Smooth muscle cell (in vitro differentiated cells): Measurements from ENCODE around the gene MPP7. TPM values are rescaled to one million over a fixed set of nuclear protein-coding genes. Genes with fewer than 3 reads are reported as not detected.

Experiments
- DNase-seq: peaks from one replicate; lab custom pipeline; 2025; ENCODE audit not compliant: unreplicated experiment; lab: John Stamatoyannopoulos, UW
- H2AFZ ChIP-seq: fragments of 200-600 bp; sonication (generic); 2 replicates; pipeline ENCODE4 v1.6.0; 2016; ENCODE audit warnings: antibody characterized with exemption, low read depth, mild to moderate bottlenecking
- H3F3A ChIP-seq: fragments of 200-600 bp; sonication (generic); 2 replicates; pipeline ENCODE4 v1.6.0; 2017; ENCODE audit warnings: antibody characterized with exemption, low read depth
- H3K27ac ChIP-seq: fragments of 200-600 bp; sonication (generic); 2 replicates; pipeline ENCODE4 v1.5.1; 2016; ENCODE audit warnings: low read depth, mild to moderate bottlenecking
- H3K27me3 ChIP-seq: fragments of 200-600 bp; sonication (generic); 2 replicates; pipeline ENCODE4 v1.6.1; 2016; ENCODE audit warnings: low read depth, mild to moderate bottlenecking
- H3K36me3 ChIP-seq: fragments of 200-600 bp; sonication (generic); 2 replicates; pipeline ENCODE4 v1.5.1; 2016; ENCODE audit warnings: low read depth
- H3K4me1 ChIP-seq: fragments of 200-600 bp; sonication (generic); 2 replicates; pipeline ENCODE4 v1.5.1; 2016; ENCODE audit warnings: low read depth
- H3K4me2 ChIP-seq: fragments of 200-600 bp; sonication (generic); 2 replicates; pipeline ENCODE4 v1.6.0; 2016; ENCODE audit warnings: mild to moderate bottlenecking
- H3K4me3 ChIP-seq: fragments of 200-600 bp; sonication (generic); 2 replicates; pipeline ENCODE4 v1.5.1; 2016; ENCODE audit warnings: mild to moderate bottlenecking
- H3K79me2 ChIP-seq: fragments of 200-600 bp; sonication (generic); 2 replicates; pipeline ENCODE4 v1.6.0; 2016; ENCODE audit warnings: low read depth, mild to moderate bottlenecking
- H3K9ac ChIP-seq: fragments of 200-600 bp; sonication (generic); 2 replicates; pipeline ENCODE4 v1.6.0; 2016; ENCODE audit warnings: low read depth
- H3K9me3 ChIP-seq: fragments of 200-600 bp; sonication (generic); replicated peaks from 2 replicates; pipeline ENCODE4 v1.5.1; 2016; ENCODE audit warnings: low read depth
- H4K20me1 ChIP-seq: fragments of 200-600 bp; sonication (generic); 2 replicates; pipeline ENCODE4 v1.6.0; 2016; ENCODE audit warnings: low read depth
- WGBS: methylation state at CpG from one replicate; pipeline ENCODE4 v1.1.7; 2016; ENCODE audit warnings: low lambda C conversion rate; 5-methylcytosine and 5-hydroxymethylcytosine counted together
- polyA plus RNA-seq: library from polyadenylated mRNA; unstranded; fragments of >200 nt; fragmentation: Nextera tagmentation; extraction: Ambion mirVana; gene quantifications from 2 replicates; pipeline ENCODE4 v1.2.1, GENCODE V29; 2016
- total RNA-seq: library from RNA; depleted of rRNA; stranded (reverse); fragments of >200 nt; gene quantifications from 2 replicates; pipeline ENCODE4 v1.2.3, GENCODE V29; 2014
- TF ChIP-seq, protein P1 (sequence below): fragments of 200-600 bp; sonication (generic); IDR thresholded peaks from 2 replicates; pipeline ENCODE4 v1.5.1; 2017; ENCODE audit warnings: borderline replicate concordance, mild to moderate bottlenecking, antibody characterized with exemption; ENCODE audit not compliant: insufficient read depth, poor library complexity, severe bottlenecking

MPP7 gene
- total and polyA plus RNA-seq, 2 experiments from 2014 or later, result 0.80 to 3.4 TPM

DNA sequence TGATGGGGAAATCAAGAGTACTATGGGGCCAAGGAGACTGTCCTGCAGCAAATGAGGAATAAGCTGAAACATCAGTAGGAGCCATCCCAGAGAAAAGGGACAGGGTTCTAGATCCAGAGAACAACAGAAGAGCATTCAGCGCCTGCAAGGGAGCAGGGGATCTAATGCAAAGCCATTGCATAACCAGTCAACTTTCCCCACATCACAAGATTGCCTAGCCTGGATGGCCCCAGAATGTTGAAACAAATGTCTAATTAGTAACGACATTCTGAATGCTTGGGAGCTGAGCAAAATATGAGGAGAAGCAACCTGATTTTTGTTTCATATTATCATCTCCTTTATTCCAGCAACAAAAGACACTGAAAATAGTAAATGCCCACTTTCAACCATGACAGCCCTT is 2.7 kb upstream of the MPP7 start:
- no peak overlapping the region for H2AFZ ChIP-seq
- H3K79me2 ChIP-seq, result no peaks in the 10 kb centered on the region
- no peaks in the 10 kb centered on the region for H3K4me1 ChIP-seq
- H3K27ac ChIP-seq, result no peak overlapping the region
- no peaks in the 10 kb centered on the region for H3F3A ChIP-seq
- no peaks in the 10 kb centered on the region for H4K20me1 ChIP-seq
- no peak overlapping the region for H3K4me3 ChIP-seq
- TF ChIP-seq, protein P1, sequence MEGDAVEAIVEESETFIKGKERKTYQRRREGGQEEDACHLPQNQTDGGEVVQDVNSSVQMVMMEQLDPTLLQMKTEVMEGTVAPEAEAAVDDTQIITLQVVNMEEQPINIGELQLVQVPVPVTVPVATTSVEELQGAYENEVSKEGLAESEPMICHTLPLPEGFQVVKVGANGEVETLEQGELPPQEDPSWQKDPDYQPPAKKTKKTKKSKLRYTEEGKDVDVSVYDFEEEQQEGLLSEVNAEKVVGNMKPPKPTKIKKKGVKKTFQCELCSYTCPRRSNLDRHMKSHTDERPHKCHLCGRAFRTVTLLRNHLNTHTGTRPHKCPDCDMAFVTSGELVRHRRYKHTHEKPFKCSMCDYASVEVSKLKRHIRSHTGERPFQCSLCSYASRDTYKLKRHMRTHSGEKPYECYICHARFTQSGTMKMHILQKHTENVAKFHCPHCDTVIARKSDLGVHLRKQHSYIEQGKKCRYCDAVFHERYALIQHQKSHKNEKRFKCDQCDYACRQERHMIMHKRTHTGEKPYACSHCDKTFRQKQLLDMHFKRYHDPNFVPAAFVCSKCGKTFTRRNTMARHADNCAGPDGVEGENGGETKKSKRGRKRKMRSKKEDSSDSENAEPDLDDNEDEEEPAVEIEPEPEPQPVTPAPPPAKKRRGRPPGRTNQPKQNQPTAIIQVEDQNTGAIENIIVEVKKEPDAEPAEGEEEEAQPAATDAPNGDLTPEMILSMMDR, result no peak
- H3K9ac ChIP-seq, result no peak overlapping the region
- no peaks in the 10 kb centered on the region for H3K36me3 ChIP-seq
- peaks cover 53% of the 10 kb centered on the region for H3K27me3 ChIP-seq
- H3K9me3 ChIP-seq, result no peaks in the 10 kb centered on the region
- WGBS, result 86% methylated on average over 2 of the region's 2 CpGs
- no peak overlapping the region for H3K4me2 ChIP-seq
- DNase-seq, result no peak

DNA sequence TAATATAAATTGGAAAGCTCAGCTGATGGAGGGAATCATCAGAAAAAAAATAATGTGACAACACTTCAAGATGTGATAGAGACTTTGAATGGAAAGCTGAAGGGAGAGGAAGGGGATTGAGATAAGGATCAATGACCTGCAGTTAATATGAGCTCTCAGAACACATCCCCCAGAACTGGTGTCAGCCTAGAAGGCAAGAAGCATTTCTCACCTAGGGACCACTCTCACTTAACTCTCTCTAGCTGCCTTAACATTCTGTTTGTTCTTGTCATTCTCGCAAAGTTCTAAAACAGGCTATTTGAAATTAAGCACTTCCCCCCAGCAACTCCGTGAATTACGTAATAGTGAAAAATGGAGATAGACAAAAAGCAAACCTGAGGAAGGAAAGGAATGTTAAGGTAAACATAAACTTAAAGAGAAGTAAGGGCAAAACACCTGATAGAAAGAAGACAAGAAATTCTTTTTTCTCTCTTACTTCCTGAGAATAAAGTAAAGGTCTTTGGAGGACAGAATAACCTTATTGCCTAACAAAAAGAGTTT is 1.2 kb upstream of the MPP7 start:
- Histone ChIP-seq H3K4me1 (no peaks in the 10 kb centered on the region), H3K36me3 (no peaks in the 10 kb centered on the region), H3K27me3 (peaks cover 53% of the 10 kb centered on the region), H3K4me2 (no peak overlapping the region), H4K20me1 (no peaks in the 10 kb centered on the region), H3K79me2 (no peaks in the 10 kb centered on the region), H3K9ac (no peak overlapping the region), H3F3A (no peaks in the 10 kb centered on the region), H2AFZ (no peak overlapping the region), H3K27ac (no peak overlapping the region), H3K4me3 (peak overlapping the region; percentile 96), H3K9me3 (no peaks in the 10 kb centered on the region)
- WGBS, result 43% methylated on average over 3 of the region's 3 CpGs
- TF ChIP-seq, protein P1, result no peak
- no peak for DNase-seq

DNA sequence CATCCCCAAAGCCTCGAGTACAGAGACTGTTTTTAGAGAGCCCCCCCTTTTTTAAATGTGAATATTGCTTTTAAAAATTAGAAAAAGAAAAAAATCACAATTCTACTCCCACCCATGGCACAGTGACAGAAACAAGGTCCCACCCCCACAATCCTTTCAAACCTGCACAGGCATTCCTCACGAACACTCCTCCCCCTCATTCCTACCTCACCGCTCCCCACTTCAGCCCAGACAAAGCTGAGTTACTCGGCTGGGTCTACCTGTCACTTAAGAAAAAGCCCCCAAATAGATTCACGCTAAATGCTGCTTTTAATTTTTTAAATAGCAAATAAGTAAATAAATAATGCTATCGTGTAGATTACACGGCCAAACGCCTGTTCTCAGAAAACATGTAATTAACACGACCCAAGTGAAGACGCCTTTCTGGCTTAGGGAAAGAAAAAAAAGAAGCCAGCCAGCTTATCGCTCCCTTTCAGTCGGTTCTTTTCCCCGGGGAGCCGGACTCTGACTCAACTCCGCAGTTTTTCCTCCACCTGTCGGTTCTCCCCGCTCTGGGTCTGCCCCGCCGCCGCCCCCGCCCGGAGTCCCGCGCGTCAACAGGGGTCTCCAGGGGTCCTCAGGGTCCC is 739 bp downstream of the MPP7 start:
- Histone ChIP-seq H3K4me3 (peak overlapping the region; percentile 96), H3F3A (no peaks in the 10 kb centered on the region), H3K36me3 (no peaks in the 10 kb centered on the region), H3K9me3 (no peaks in the 10 kb centered on the region), H3K4me2 (peak overlapping the region; percentile 94), H3K9ac (peak overlapping the region; percentile 79), H4K20me1 (no peaks in the 10 kb centered on the region), H3K79me2 (no peaks in the 10 kb centered on the region), H3K27me3 (peaks cover 39% of the 10 kb centered on the region), H2AFZ (peak overlapping the region; percentile 88), H3K27ac (peak overlapping the region; percentile 37), H3K4me1 (no peaks in the 10 kb centered on the region)
- TF ChIP-seq, protein P1, result no peak
- WGBS, result 4% methylated on average over 25 of the region's 25 CpGs
- DNase-seq, result no peak

DNA sequence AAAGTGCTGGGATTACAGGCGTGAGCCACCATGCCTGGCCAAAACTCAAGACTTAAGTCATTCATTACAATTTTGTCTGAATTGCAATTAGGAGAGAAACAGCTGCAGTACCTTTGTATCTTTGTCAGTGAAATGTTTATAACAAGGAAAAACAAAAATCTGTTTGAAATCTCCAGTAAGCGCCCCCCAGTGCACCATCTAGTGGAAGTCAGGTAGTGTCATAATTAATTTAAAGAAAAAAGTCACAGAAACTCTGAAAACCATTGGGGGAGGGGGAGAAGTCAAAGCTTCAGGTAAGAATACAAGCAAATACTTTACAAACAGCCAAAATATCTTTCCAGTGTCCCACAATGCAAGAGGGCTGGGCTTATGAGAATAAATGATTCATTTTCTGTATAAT is 2.8 kb downstream of the MPP7 start:
- H2AFZ ChIP-seq, result no peak overlapping the region
- WGBS, result 86% methylated on average over 2 of the region's 2 CpGs
- TF ChIP-seq, protein P1, result no peak
- H3K27me3 ChIP-seq, result peaks cover 22% of the 10 kb centered on the region
- no peak overlapping the region for H3K4me3 ChIP-seq
- no peak for DNase-seq
- H3K27ac ChIP-seq, result no peak overlapping the region
- no peaks in the 10 kb centered on the region for H3F3A ChIP-seq
- no peak overlapping the region for H3K4me2 ChIP-seq
- H4K20me1 ChIP-seq, result no peaks in the 10 kb centered on the region
- H3K36me3 ChIP-seq, result no peaks in the 10 kb centered on the region
- H3K4me1 ChIP-seq, result no peaks in the 10 kb centered on the region
- H3K9me3 ChIP-seq, result no peaks in the 10 kb centered on the region
- H3K9ac ChIP-seq, result no peak overlapping the region
- no peaks in the 10 kb centered on the region for H3K79me2 ChIP-seq
